K562 (cell line): ENCODE measurements around the gene ZNF512B.
"Not testable (repeated sequence)": the region's sequence is repeated elsewhere in the genome, so short reads cannot be mapped to it uniquely, and the experiment has no call there.

Experiments
- CTCF ChIP-seq, 3 experiments: IDR thresholded peaks in 2 of 3; conservative IDR thresholded peaks in 1 of 3; 2 replicates each; pipeline ENCODE4 v1.5.1; 2011 to 2012; ENCODE audit warnings: low read length in 3 of 3, mild to moderate bottlenecking in 3 of 3, control low read depth in 2 of 3, improper control_type of control experiment in 1 of 3, inconsistent platforms in 1 of 3, low read depth in 1 of 3, mixed read lengths in 1 of 3, moderate library complexity in 1 of 3; ENCODE audit not compliant: insufficient read depth in 2 of 3
- EZH2 ChIP-seq: IDR thresholded peaks from 2 replicates; pipeline ENCODE4 v1.6.1; 2012; ENCODE audit warnings: low read depth, mild to moderate bottlenecking, inconsistent platforms, low read length, borderline replicate concordance
- GTF2F1 ChIP-seq: IDR thresholded peaks from 2 replicates; pipeline ENCODE4 v1.6.1; 2011; ENCODE audit warnings: low read depth, low read length, improper control_type of control experiment
- ILF3 ChIP-seq: fragments of 450-650 bp; IDR thresholded peaks from 2 replicates; pipeline ENCODE4 v1.6.1; 2018; ENCODE audit warnings: antibody characterized with exemption, mild to moderate bottlenecking, moderate library complexity, borderline replicate concordance
- IRF2 ChIP-seq: sonication (generic); formaldehyde crosslinking; IDR thresholded peaks from 2 replicates; pipeline ENCODE4 v1.8.1; 2022; ENCODE audit warnings: mild to moderate bottlenecking, missing genetic modification reagents
- NFYB ChIP-seq: IDR thresholded peaks from 2 replicates; pipeline ENCODE4 v1.6.1; 2011; ENCODE audit warnings: mild to moderate bottlenecking, moderate library complexity; ENCODE audit not compliant: insufficient read length; ENCODE audit errors: extremely low read depth
- PHTF2 ChIP-seq: fragments of 250-450 bp; sonication (Bioruptor Pico); IDR thresholded peaks from 2 replicates; pipeline ENCODE4 v1.5.0; 2021; ENCODE audit warnings: mild to moderate bottlenecking
- POLR2A ChIP-seq: fragments of 450-650 bp; conservative IDR thresholded peaks from 2 replicates; pipeline ENCODE4 v1.6.1; 2016
- POLR2AphosphoS5 ChIP-seq: IDR thresholded peaks from 2 replicates; pipeline ENCODE4 v1.6.1; 2011; ENCODE audit warnings: mild to moderate bottlenecking, low read depth, low read length, moderate library complexity; ENCODE audit not compliant: control insufficient read depth, insufficient read depth
- SPI1 ChIP-seq: IDR thresholded peaks from 2 replicates; pipeline ENCODE4 v1.6.1; 2011; ENCODE audit warnings: low read depth, low read length, control low read depth, borderline replicate concordance
- TARDBP ChIP-seq: fragments of 450-650 bp; IDR thresholded peaks from 2 replicates; pipeline ENCODE4 v1.6.1; 2016
- TF ChIP-seq, protein P1 (sequence below): sonication (generic); formaldehyde crosslinking; IDR thresholded peaks from 2 replicates; pipeline ENCODE4 v1.8.0; 2022; ENCODE audit warnings: missing genetic modification reagents, mild to moderate bottlenecking, borderline replicate concordance

DNA sequence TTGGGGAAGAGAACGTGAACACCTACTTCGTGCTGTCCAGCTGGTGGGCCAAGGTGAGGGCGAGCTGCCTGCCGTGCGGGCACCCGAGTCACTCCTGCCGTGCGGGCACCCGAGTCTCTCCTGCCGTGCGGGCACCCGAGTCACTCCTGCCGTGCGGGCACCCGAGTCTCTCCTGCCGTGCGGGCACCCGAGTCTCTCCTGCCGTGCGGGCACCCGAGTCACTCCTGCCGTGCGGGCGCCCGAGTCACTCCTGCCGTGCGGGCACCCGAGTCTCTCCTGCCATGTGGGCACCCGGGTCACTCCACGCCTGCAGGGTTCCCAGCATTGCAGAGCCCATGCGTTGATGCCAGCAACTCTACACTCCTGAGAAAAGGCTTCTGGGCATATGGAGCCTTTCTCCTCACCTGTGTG lies 40.3 kb downstream of the ZNF512B start:
- not testable (repeated sequence) for TF ChIP-seq POLR2AphosphoS5; CTCF (IDR thresholded peaks at IDR 0.05 in 2 of 3, conservative IDR thresholded peaks at IDR 0.05 in 1 of 3; ENCODE audit: insufficient read depth in 2 of 3, low read depth in 1 of 3, low read length in 3 of 3); IRF2 (CRISPR knock-in tag); GTF2F1; TARDBP; NFYB; POLR2A; ILF3; PHTF2 (CRISPR knock-in tag); EZH2; SPI1
- TF ChIP-seq, protein P1, sequence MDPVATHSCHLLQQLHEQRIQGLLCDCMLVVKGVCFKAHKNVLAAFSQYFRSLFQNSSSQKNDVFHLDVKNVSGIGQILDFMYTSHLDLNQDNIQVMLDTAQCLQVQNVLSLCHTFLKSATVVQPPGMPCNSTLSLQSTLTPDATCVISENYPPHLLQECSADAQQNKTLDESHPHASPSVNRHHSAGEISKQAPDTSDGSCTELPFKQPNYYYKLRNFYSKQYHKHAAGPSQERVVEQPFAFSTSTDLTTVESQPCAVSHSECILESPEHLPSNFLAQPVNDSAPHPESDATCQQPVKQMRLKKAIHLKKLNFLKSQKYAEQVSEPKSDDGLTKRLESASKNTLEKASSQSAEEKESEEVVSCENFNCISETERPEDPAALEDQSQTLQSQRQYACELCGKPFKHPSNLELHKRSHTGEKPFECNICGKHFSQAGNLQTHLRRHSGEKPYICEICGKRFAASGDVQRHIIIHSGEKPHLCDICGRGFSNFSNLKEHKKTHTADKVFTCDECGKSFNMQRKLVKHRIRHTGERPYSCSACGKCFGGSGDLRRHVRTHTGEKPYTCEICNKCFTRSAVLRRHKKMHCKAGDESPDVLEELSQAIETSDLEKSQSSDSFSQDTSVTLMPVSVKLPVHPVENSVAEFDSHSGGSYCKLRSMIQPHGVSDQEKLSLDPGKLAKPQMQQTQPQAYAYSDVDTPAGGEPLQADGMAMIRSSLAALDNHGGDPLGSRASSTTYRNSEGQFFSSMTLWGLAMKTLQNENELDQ, result not testable (repeated sequence)
